Testis (tissue), 2 donors: ENCODE data around the gene S100A1.

Experiments
- POLR2A ChIP-seq: fragments of 450-650 bp; IDR thresholded peaks from one replicate; pipeline ENCODE4 v1.6.1; 2017; ENCODE audit warnings: antibody characterized with exemption, mild to moderate bottlenecking, moderate library complexity
- TF ChIP-seq, protein P1 (sequence below), 3 experiments: fragments of 450-650 bp in 2 of 3; fragments of 200-600 bp in 1 of 3; sonication (generic) in 1 of 3; IDR thresholded peaks; one replicate each; pipeline ENCODE4 v1.5.1; 2016 to 2019; ENCODE audit warnings: antibody characterized with exemption in 3 of 3, mild to moderate bottlenecking in 2 of 3, moderate library complexity in 1 of 3

DNA sequence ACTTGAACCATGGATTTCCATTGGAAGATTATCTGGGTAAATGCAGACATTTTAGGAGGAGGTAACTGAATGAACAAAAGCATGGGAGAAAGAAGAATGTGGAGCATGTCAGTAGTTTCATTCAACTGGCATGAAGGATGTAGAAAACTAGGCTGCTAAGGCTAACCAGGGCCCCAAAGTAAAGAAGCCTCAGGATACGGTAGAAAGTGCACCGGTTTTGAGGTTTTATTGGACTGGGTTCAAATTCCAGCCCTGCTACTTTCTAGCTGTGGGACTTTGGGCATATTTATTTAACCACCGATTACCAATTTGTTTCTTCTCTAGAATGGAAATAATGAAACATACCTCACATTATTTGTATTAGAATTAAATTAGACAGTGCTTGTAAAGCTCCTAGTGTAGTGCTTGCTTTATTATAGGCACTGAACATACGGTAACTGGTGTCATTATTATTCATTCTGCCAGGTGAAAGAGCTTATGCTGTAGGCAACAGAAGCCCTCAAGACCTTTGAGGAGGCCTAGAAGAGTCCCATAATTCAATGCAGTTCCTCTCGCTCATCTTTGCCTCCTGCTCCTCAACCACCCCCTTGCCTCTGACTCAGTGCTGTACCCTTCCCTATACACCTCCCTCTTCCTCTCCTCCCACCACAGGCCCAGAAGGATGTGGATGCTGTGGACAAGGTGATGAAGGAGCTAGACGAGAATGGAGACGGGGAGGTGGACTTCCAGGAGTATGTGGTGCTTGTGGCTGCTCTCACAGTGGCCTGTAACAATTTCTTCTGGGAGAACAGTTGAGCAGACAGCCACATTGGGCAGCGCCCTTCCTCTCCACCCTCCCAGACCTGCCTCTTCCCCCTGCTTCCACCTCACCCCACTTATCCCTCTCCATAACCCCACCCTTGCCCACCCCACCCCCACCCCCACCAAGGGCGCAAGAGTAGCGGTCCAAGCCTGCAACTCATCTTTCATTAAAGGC lies 3.1 kb downstream of the S100A1 start:
- TF ChIP-seq, protein P1, sequence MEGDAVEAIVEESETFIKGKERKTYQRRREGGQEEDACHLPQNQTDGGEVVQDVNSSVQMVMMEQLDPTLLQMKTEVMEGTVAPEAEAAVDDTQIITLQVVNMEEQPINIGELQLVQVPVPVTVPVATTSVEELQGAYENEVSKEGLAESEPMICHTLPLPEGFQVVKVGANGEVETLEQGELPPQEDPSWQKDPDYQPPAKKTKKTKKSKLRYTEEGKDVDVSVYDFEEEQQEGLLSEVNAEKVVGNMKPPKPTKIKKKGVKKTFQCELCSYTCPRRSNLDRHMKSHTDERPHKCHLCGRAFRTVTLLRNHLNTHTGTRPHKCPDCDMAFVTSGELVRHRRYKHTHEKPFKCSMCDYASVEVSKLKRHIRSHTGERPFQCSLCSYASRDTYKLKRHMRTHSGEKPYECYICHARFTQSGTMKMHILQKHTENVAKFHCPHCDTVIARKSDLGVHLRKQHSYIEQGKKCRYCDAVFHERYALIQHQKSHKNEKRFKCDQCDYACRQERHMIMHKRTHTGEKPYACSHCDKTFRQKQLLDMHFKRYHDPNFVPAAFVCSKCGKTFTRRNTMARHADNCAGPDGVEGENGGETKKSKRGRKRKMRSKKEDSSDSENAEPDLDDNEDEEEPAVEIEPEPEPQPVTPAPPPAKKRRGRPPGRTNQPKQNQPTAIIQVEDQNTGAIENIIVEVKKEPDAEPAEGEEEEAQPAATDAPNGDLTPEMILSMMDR (IDR thresholded peaks at IDR 0.05): no peak
- no peak for TF ChIP-seq POLR2A
